K562 treated with DMSO at 1 percent for 12 hours (cell line): ENCODE measurements around the gene BCORL1. TPM values are rescaled to one million over a fixed set of nuclear protein-coding genes. Genes with fewer than 3 reads are reported as not detected.

ENCODE experiments used
- total RNA-seq: library from RNA; unstranded; fragments of 300-600 nt; gene quantifications from 2 replicates; pipeline ENCODE4 v1.2.3, GENCODE V29; 2022; ENCODE audit not compliant: insufficient read depth

Gene BCORL1
- 5.0 and 22.5 TPM in 2 replicates for total RNA-seq

DNA sequence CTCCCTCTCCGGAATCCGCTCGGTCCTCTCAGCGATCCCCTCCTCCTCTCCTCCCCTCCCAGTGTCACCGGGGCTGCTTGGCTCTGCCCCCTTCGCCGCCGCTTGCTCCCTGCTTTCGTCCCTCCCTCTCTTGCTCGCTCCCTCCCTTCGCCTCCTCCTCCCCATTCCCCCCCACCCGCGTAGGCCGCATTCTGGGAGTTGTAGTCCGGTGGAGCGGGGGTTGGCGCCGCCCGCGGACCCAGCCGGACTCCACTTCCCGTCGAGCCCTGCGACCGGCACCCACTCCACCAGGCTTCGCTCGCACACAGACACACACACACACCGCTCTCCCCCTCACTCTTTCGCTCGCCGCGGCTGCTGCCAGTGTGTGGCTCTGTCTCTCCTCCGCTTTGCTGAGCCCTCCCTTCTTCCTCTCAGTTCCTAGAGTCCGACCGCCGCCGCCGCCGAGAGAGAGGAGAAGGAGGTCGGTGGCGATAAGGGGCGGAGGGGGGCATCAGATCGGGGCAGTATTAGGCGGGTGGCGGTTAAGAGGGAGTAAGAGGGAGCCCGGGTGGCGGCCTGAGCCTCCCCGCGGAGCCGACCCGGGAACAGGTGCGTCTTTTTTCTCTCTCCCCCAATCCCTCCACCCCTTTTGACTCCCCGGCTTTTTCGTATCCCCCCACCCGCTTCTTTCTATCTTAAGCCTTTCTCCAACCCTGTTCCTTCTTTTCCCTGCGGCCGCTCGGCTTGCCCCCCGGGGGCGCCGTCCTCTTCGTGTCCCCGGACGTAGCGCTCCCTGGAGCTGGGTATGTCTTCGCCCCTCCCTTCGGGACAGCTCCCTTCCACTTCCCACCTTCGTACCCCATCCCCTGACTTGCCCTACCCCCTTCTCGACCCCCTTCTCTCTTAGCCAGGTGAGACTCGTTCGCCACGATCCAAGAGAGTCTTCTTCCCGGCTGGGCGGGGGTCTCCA, at the start of gene BCORL1:
BCORL1 (plus strand) TSS at position 336 of the 952 bp plus-strand sequence. CDS start 22,597 bp downstream, outside the sequence.

Other genes with a start within 250 kb of the BCORL1 start
- gene XPNPEP2, start 243.7 kb upstream of the BCORL1 start, total RNA-seq, result not detected in 2 replicates
- gene SASH3, start 202.7 kb upstream of the BCORL1 start, total RNA-seq, result 0.38 and 0.81 TPM in 2 replicates
- 7.0 and 15.9 TPM in 2 replicates for gene ZDHHC9, start 138.7 kb upstream of the BCORL1 start, total RNA-seq
- gene UTP14A, start 76.5 kb upstream of the BCORL1 start, total RNA-seq, result 14.1 and 16.8 TPM in 2 replicates
- gene ELF4, start 127.9 kb downstream of the BCORL1 start, total RNA-seq, result 21.2 and 51.1 TPM in 2 replicates
- 73.2 and 91.3 TPM in 2 replicates for gene AIFM1, start 183.2 kb downstream of the BCORL1 start, total RNA-seq
- gene RAB33A, start 189.3 kb downstream of the BCORL1 start, total RNA-seq, result not detected in 2 replicates